HEK293 (cell line): ENCODE results near the gene IMMP2L.

Experiments
- CTCF ChIA-PET: fragments of 350-600 bp; formaldehyde crosslinking; extraction: SDS; loops from one replicate; lab custom pipeline; 2021; ENCODE audit warnings: antibody characterized with exemption; lab: Yijun Ruan, JAX
- POLR2A ChIA-PET: fragments of 300-600 bp; formaldehyde crosslinking; extraction: SDS; loops from one replicate; lab custom pipeline; 2020; ENCODE audit warnings: antibody characterized with exemption, inconsistent platforms; lab: Yijun Ruan, JAX
- H3K27ac ChIP-seq: fragments of 200-500 bp; sonication (Bioruptor generic); 2 replicates; pipeline ENCODE4 v1.5.1; 2014; ENCODE audit warnings: low read depth, low read length, control low read depth, inconsistent platforms; ENCODE audit errors: extremely low read depth
- H3K36me3 ChIP-seq, 2 experiments: fragments of 200-500 bp in 1 of 2; sonication (Bioruptor generic) in 1 of 2; 1 replicate in 1 of 2; 2 replicates in 1 of 2; pipeline ENCODE4 v1.5.1; 2014 to 2017; ENCODE audit warnings: inconsistent platforms in 2 of 2, low read length in 2 of 2; ENCODE audit not compliant: control insufficient read depth in 2 of 2, insufficient read depth in 1 of 2
- H3K4me1 ChIP-seq: fragments of 200-500 bp; sonication (Bioruptor generic); 2 replicates; pipeline ENCODE4 v1.5.1; 2014; ENCODE audit warnings: mild to moderate bottlenecking, low read length, inconsistent platforms; ENCODE audit not compliant: control insufficient read depth, insufficient read depth
- H3K4me3 ChIP-seq: 2 replicates; pipeline ENCODE4 v1.5.1; 2011; ENCODE audit warnings: low read depth, mild to moderate bottlenecking, control low read depth, low read length, moderate library complexity
- H3K9me3 ChIP-seq: fragments of 200-500 bp; sonication (Bioruptor generic); 2 replicates; pipeline ENCODE4 v1.5.1; 2014; ENCODE audit warnings: low read depth, low read length, inconsistent platforms; ENCODE audit not compliant: control insufficient read depth, insufficient read depth
- ATF2 ChIP-seq: fragments of 450-650 bp; formaldehyde crosslinking; IDR thresholded peaks from 2 replicates; pipeline ENCODE4 v1.5.1; 2016; ENCODE audit warnings: missing biosample characterization, missing genetic modification characterization, low read depth
- GLIS2 ChIP-seq: fragments of 450-650 bp; formaldehyde crosslinking; IDR thresholded peaks from 2 replicates; pipeline ENCODE4 v1.5.1; 2016; ENCODE audit warnings: missing biosample characterization, missing genetic modification characterization
- HOXC10 ChIP-seq: sonication (generic); formaldehyde crosslinking; IDR thresholded peaks from 2 replicates; pipeline ENCODE4 v1.8.1; 2023; ENCODE audit warnings: mild to moderate bottlenecking, missing genetic modification reagents
- SCRT2 ChIP-seq: fragments of 450-650 bp; formaldehyde crosslinking; IDR thresholded peaks from 2 replicates; pipeline ENCODE4 v1.5.1; 2016; ENCODE audit warnings: missing biosample characterization, missing genetic modification characterization
- YY1 ChIP-seq: fragments of 450-650 bp; formaldehyde crosslinking; IDR thresholded peaks from 2 replicates; pipeline ENCODE4 v1.5.1; 2018; ENCODE audit warnings: missing biosample characterization, missing genetic modification characterization
- ZNF114 ChIP-seq: fragments of 450-650 bp; formaldehyde crosslinking; IDR thresholded peaks from 2 replicates; pipeline ENCODE4 v1.5.0; 2017; ENCODE audit warnings: missing biosample characterization, missing genetic modification characterization
- ZNF223 ChIP-seq: fragments of 450-650 bp; formaldehyde crosslinking; IDR thresholded peaks from 2 replicates; pipeline ENCODE4 v1.5.1; 2016; ENCODE audit warnings: missing biosample characterization, missing genetic modification characterization
- ZNF248 ChIP-seq: fragments of 450-650 bp; formaldehyde crosslinking; IDR thresholded peaks from 2 replicates; pipeline ENCODE4 v1.5.1; 2017; ENCODE audit warnings: missing biosample characterization, missing genetic modification characterization
- ZNF280C ChIP-seq: fragments of 450-650 bp; formaldehyde crosslinking; IDR thresholded peaks from 2 replicates; pipeline ENCODE4 v1.5.1; 2016; ENCODE audit warnings: missing biosample characterization, missing genetic modification characterization
- ZNF292 ChIP-seq: fragments of 450-650 bp; formaldehyde crosslinking; IDR thresholded peaks from 2 replicates; pipeline ENCODE4 v1.5.1; 2016; ENCODE audit warnings: low read depth, missing biosample characterization, missing genetic modification characterization, borderline replicate concordance
- ZNF302 ChIP-seq: fragments of 450-650 bp; formaldehyde crosslinking; IDR thresholded peaks from 2 replicates; pipeline ENCODE4 v1.5.1; 2016; ENCODE audit warnings: missing biosample characterization, missing genetic modification characterization, low read depth
- ZNF350 ChIP-seq: fragments of 450-650 bp; formaldehyde crosslinking; IDR thresholded peaks from 2 replicates; pipeline ENCODE4 v1.5.0; 2017; ENCODE audit warnings: missing biosample characterization, mild to moderate bottlenecking, missing genetic modification characterization
- ZNF398 ChIP-seq: fragments of 450-650 bp; formaldehyde crosslinking; IDR thresholded peaks from 2 replicates; pipeline ENCODE4 v1.5.1; 2017; ENCODE audit warnings: missing biosample characterization, missing genetic modification characterization
- ZNF48 ChIP-seq: fragments of 450-650 bp; formaldehyde crosslinking; IDR thresholded peaks from 2 replicates; pipeline ENCODE4 v1.5.1; 2016; ENCODE audit warnings: missing biosample characterization, missing genetic modification characterization
- ZNF510 ChIP-seq: fragments of 450-650 bp; formaldehyde crosslinking; IDR thresholded peaks from 2 replicates; pipeline ENCODE4 v1.5.1; 2018; ENCODE audit warnings: mild to moderate bottlenecking, missing genetic modification characterization, missing biosample characterization; ENCODE audit not compliant: insufficient replicate concordance
- ZNF664 ChIP-seq: fragments of 450-650 bp; formaldehyde crosslinking; IDR thresholded peaks from 2 replicates; pipeline ENCODE4 v1.5.1; 2016; ENCODE audit warnings: missing biosample characterization, missing genetic modification characterization
- ZNF704 ChIP-seq: fragments of 450-650 bp; formaldehyde crosslinking; IDR thresholded peaks from 2 replicates; pipeline ENCODE4 v1.5.1; 2016; ENCODE audit warnings: missing biosample characterization, missing genetic modification characterization
- ZNF76 ChIP-seq: fragments of 450-650 bp; formaldehyde crosslinking; IDR thresholded peaks from 2 replicates; pipeline ENCODE4; 2016; ENCODE audit warnings: low read depth, missing biosample characterization, missing genetic modification characterization, borderline replicate concordance
- ZNF768 ChIP-seq: fragments of 450-650 bp; formaldehyde crosslinking; IDR thresholded peaks from 2 replicates; pipeline ENCODE4 v1.5.1; 2018; ENCODE audit warnings: missing biosample characterization, mild to moderate bottlenecking, missing genetic modification characterization
- ZNF791 ChIP-seq: fragments of 450-650 bp; formaldehyde crosslinking; IDR thresholded peaks from 2 replicates; pipeline ENCODE4 v1.5.1; 2016; ENCODE audit warnings: missing biosample characterization, missing genetic modification characterization
- ZSCAN16 ChIP-seq: fragments of 450-650 bp; formaldehyde crosslinking; IDR thresholded peaks from 2 replicates; pipeline ENCODE4 v1.5.1; 2016; ENCODE audit warnings: missing biosample characterization, missing genetic modification characterization
- TF ChIP-seq, protein P1 (sequence below): fragments of 450-650 bp; formaldehyde crosslinking; optimal IDR thresholded peaks from 2 replicates; pipeline ENCODE3; 2016; ENCODE audit warnings: missing biosample characterization, mild to moderate bottlenecking, missing genetic modification characterization
- TF ChIP-seq, protein P2 (sequence below): fragments of 450-650 bp; formaldehyde crosslinking; IDR thresholded peaks from 2 replicates; pipeline ENCODE4 v1.5.1; 2016; ENCODE audit warnings: missing biosample characterization, missing genetic modification characterization

The IMMP2L gene

GRCh38 chr7:111370002-111370401 is 192.3 kb downstream of the IMMP2L start:
- CTCF ChIA-PET, result no interaction called here

GRCh38 chr7:111368381-111369065 is 193.8 kb downstream of the IMMP2L start:
- POLR2A ChIA-PET, result no interaction called here
- Histone ChIP-seq H3K27ac (no peak overlapping the region), H3K36me3 (no peaks in the 10 kb centered on the region), H3K4me3 (no peak overlapping the region), H3K9me3 (no peaks in the 10 kb centered on the region), H3K4me1 (no peaks in the 10 kb centered on the region)
- CTCF ChIA-PET, result interaction anchor here (0.7 kb wide), 2 partner anchors 12 to 1411 kb away, joined by 3 read pairs; no protein-coding TSS in a partner anchor
- TF ChIP-seq ZNF48 (tag by site-specific recombination) (no peak), YY1 (no peak), HOXC10 (CRISPR knock-in tag) (no peak), ZNF350 (tag by site-specific recombination) (no peak), ZNF664 (tag by site-specific recombination) (no peak), GLIS2 (tag by site-specific recombination) (no peak), ZNF510 (tag by site-specific recombination) (no peak), ATF2 (tag by site-specific recombination) (no peak), ZNF223 (no peak), ZNF398 (tag by site-specific recombination) (no peak), ZNF704 (tag by site-specific recombination) (no peak)
- TF ChIP-seq, protein P1, sequence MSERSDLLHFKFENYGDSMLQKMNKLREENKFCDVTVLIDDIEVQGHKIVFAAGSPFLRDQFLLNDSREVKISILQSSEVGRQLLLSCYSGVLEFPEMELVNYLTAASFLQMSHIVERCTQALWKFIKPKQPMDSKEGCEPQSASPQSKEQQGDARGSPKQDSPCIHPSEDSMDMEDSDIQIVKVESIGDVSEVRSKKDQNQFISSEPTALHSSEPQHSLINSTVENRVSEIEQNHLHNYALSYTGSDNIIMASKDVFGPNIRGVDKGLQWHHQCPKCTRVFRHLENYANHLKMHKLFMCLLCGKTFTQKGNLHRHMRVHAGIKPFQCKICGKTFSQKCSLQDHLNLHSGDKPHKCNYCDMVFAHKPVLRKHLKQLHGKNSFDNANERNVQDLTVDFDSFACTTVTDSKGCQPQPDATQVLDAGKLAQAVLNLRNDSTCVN (tag by site-specific recombination), result no peak

More at GRCh38 chr7:111370002-111370401, 192.3 kb downstream of the IMMP2L start:
- Histone ChIP-seq H3K27ac (no peak overlapping the region), H3K4me3 (no peak overlapping the region), H3K36me3 (no peaks in the 10 kb centered on the region), H3K9me3 (no peaks in the 10 kb centered on the region), H3K4me1 (no peaks in the 10 kb centered on the region)
- TF ChIP-seq, protein P2, sequence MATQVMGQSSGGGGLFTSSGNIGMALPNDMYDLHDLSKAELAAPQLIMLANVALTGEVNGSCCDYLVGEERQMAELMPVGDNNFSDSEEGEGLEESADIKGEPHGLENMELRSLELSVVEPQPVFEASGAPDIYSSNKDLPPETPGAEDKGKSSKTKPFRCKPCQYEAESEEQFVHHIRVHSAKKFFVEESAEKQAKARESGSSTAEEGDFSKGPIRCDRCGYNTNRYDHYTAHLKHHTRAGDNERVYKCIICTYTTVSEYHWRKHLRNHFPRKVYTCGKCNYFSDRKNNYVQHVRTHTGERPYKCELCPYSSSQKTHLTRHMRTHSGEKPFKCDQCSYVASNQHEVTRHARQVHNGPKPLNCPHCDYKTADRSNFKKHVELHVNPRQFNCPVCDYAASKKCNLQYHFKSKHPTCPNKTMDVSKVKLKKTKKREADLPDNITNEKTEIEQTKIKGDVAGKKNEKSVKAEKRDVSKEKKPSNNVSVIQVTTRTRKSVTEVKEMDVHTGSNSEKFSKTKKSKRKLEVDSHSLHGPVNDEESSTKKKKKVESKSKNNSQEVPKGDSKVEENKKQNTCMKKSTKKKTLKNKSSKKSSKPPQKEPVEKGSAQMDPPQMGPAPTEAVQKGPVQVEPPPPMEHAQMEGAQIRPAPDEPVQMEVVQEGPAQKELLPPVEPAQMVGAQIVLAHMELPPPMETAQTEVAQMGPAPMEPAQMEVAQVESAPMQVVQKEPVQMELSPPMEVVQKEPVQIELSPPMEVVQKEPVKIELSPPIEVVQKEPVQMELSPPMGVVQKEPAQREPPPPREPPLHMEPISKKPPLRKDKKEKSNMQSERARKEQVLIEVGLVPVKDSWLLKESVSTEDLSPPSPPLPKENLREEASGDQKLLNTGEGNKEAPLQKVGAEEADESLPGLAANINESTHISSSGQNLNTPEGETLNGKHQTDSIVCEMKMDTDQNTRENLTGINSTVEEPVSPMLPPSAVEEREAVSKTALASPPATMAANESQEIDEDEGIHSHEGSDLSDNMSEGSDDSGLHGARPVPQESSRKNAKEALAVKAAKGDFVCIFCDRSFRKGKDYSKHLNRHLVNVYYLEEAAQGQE (tag by site-specific recombination), result no peak
- no peak for TF ChIP-seq ZNF292
- TF ChIP-seq ZNF302 (tag by site-specific recombination), result no peak
- no peak for TF ChIP-seq ZNF768
- no peak for TF ChIP-seq ZNF280C (tag by site-specific recombination)
- TF ChIP-seq ZNF114 (tag by site-specific recombination), result no peak
- no peak for TF ChIP-seq ZSCAN16 (tag by site-specific recombination)
- no peak for TF ChIP-seq ZNF791 (tag by site-specific recombination)
- no peak for TF ChIP-seq ZNF76 (tag by site-specific recombination)
- no peak for TF ChIP-seq SCRT2
- TF ChIP-seq ZNF248 (tag by site-specific recombination), result no peak
- POLR2A ChIA-PET, result no interaction called here
